Prostate gland (tissue), 2 donors: ENCODE results near the gene GAK. TPM values are rescaled to one million over a fixed set of nuclear protein-coding genes. Genes with fewer than 3 reads are reported as not detected.

ENCODE experiments used
- DNase-seq: peaks from one replicate; pipeline ENCODE4 v3.0.0-alpha.2; 2019; ENCODE audit warnings: low spot score
- H3K27ac ChIP-seq, 2 donors: fragments of 200-600 bp; sonication (generic); 2 replicates each; pipeline ENCODE4 v1.5.1; 2017 to 2019
- H3K27me3 ChIP-seq: fragments of 200-600 bp; sonication (generic); replicated peaks from 2 replicates; pipeline ENCODE4 v1.5.1; 2019; ENCODE audit not compliant: insufficient read depth
- H3K36me3 ChIP-seq, 2 donors: fragments of 200-600 bp; sonication (generic); 1 replicate in 1 of 2; 2 replicates in 1 of 2; pipeline versions ENCODE4 v1.5.1 to v1.8.1; 2017 to 2019
- H3K4me1 ChIP-seq: fragments of 200-600 bp; sonication (generic); replicated peaks from 2 replicates; pipeline ENCODE4 v1.5.1; 2019
- H3K4me3 ChIP-seq, 2 donors: fragments of 200-600 bp; sonication (generic); 2 replicates each; pipeline ENCODE4 v1.5.1; 2017 to 2019
- H3K9me3 ChIP-seq: fragments of 200-600 bp; sonication (generic); 2 replicates; pipeline ENCODE4 v1.5.1; 2017
- CTCF ChIP-seq, 4 experiments: fragments of 200-600 bp in 2 of 4; fragments of 450-650 bp in 2 of 4; sonication (generic) in 2 of 4; IDR thresholded peaks; 1 replicate in 3 of 4; 2 replicates in 1 of 4; pipeline ENCODE4 v1.5.1; 2016 to 2019; ENCODE audit warnings: antibody characterized with exemption in 4 of 4, mild to moderate bottlenecking in 2 of 4, moderate library complexity in 2 of 4
- POLR2A ChIP-seq: fragments of 450-650 bp; IDR thresholded peaks from one replicate; pipeline ENCODE4 v1.6.1; 2016; ENCODE audit warnings: antibody characterized with exemption, mild to moderate bottlenecking
- POLR2AphosphoS5 ChIP-seq: sonication (generic); formaldehyde crosslinking; IDR thresholded peaks from one replicate; pipeline ENCODE4 v1.6.1; 2017; ENCODE audit warnings: antibody characterized with exemption
- WGBS: methylation state at CpG from one replicate; pipeline ENCODE4 v1.1.5; 2018; 5-methylcytosine and 5-hydroxymethylcytosine counted together
- intact Hi-C: fragments of 100-400 bp; cut with DNase I; formaldehyde crosslinking; loops from one replicate; pipeline ENCODE4 v1.14.2; 2022
- total RNA-seq, 2 donors: library from RNA; depleted of rRNA; stranded (reverse); fragments of >200 nt; gene quantifications; one replicate each; pipeline ENCODE4 v1.1.0, GENCODE V29; 2016

GAK gene
- total RNA-seq, 2 donors from 2014 or later, result 158 to 181 TPM

DNA sequence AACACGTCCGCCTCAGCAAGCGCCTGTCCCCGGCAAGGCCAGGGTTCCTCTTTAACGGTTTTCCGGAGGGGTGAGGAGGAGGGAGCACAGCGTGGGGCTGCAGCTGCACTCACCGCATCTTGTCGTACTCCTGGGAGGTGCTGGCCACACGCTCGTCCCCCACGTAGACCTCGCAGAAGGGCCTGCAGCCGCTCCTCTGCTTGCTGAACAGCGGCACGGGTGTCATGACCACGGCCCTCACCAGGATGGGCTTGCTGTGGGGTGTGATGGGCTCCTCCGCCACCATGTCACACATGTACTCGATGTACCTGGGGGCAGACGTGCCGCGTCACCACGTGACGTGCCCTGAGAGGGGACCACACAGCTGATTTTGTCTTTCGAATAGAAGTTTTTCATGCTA, 54.6 kb downstream of the GAK start:
- no peak overlapping the region for H3K27ac ChIP-seq
- H3K4me3 ChIP-seq, result no peak overlapping the region
- H3K9me3 ChIP-seq, result no peaks in the 10 kb centered on the region
- H3K27me3 ChIP-seq, result no peaks in the 10 kb centered on the region
- intact Hi-C loops, result no loop called here
- TF ChIP-seq POLR2A, result no peak
- no peak for TF ChIP-seq POLR2AphosphoS5
- no peak for TF ChIP-seq CTCF (IDR thresholded peaks at IDR 0.05)
- no peaks in the 10 kb centered on the region for H3K4me1 ChIP-seq
- peaks cover 4 to 14% of the 10 kb centered on the region in 2 donors for H3K36me3 ChIP-seq
- 92% methylated on average over 21 of the region's 25 CpGs for WGBS
- DNase-seq, result no peak

- Histone ChIP-seq H3K4me1 (no peaks in the 10 kb centered on the region), H3K36me3 (peaks cover 4 to 9% of the 10 kb centered on the region in 2 donors), H3K27me3 (no peaks in the 10 kb centered on the region), H3K4me3 (no peak overlapping the region), H3K9me3 (no peaks in the 10 kb centered on the region), H3K27ac (no peak overlapping the region)
- intact Hi-C loops, result no loop called here
- no peak for DNase-seq
- 89% methylated on average over 19 of the region's 24 CpGs for WGBS
- TF ChIP-seq POLR2A (no peak), CTCF (IDR thresholded peaks at IDR 0.05) (no peak), POLR2AphosphoS5 (no peak)
Observed at GRCh38 chr4:876780-877179, 55.3 kb downstream of the GAK start.

- Histone ChIP-seq H3K27ac (no peak overlapping the region), H3K4me1 (no peaks in the 10 kb centered on the region), H3K27me3 (no peaks in the 10 kb centered on the region), H3K9me3 (no peaks in the 10 kb centered on the region), H3K36me3 (peaks cover 4% of the 10 kb centered on the region in 2 donors), H3K4me3 (no peak overlapping the region)
- WGBS, result 81% methylated on average over 26 of the region's 26 CpGs
- TF ChIP-seq POLR2AphosphoS5 (no peak), POLR2A (no peak)
- intact Hi-C loops, result no loop called here
- no peak for DNase-seq
Observed at GRCh38 chr4:875818-876423, 56.2 kb downstream of the GAK start.

DNA sequence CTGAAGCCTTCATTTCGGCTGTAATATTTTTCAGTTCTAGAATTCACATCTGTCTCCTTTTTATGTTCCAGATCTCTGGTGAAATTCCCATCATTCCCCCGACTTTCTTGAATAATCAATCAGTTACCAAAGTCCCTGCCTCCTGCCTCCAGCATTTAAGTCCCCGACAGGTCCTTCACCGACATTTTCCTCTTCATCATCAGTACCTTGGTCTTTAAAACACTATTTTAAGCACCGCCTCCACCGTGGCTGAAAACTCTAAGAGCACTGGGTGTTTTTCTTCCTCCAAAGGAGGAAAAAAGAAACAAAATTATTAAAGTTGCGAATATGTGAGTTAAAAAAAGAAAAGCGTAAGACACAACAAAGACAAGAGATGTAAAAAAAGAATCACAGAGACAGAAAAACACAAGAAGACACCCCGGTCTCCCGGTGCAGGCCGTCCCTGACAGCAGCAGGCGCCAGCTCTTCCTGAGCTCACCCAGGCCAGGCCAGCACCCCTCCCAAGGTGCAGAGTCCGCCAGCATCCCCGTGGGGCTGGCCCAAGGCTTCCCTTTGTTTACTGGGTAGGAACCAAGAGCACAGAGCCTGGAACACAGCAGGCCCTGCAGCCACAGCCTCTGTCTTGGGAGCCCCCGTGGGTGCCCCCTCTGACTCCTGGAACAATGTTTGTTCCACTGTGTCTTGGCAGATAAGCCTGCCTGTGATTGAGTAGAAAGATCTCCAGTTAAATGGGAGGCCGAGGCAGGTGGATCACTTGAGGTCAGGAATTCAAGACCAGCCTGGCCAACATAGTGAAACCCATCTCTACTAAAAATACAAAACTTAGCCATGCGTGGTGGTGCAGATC, 56.9 kb downstream of the GAK start:
- no peak overlapping the region for H3K4me3 ChIP-seq
- H3K9me3 ChIP-seq, result no peaks in the 10 kb centered on the region
- no peak overlapping the region for H3K27ac ChIP-seq
- 87% methylated on average over 17 of the region's 17 CpGs for WGBS
- H3K36me3 ChIP-seq, result peaks cover 4 to 7% of the 10 kb centered on the region in 2 donors
- no peak for DNase-seq
- TF ChIP-seq POLR2A (no peak), POLR2AphosphoS5 (no peak), CTCF (IDR thresholded peaks at IDR 0.05) (no peak)
- no peaks in the 10 kb centered on the region for H3K4me1 ChIP-seq
- intact Hi-C loops, result no loop called here
- H3K27me3 ChIP-seq, result no peaks in the 10 kb centered on the region

DNA sequence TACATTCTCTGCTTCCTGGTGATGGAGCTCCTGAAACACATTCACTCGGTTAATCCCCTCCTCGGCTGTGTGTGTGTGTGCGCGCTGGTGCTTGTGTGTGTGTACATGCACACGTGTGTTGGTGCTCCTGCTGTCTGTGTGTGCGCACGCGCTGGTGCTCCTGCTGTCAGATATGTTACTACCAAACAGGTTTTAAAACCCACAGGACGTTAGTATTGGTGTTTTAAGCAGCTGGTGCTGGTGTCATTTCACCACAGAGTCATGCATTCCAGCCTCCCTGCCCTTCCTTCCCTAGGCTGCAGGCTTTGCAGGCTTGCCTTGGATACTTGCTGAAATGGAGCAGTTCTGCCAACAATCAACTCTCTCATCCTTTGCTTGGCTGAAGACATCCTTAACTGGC, 58.1 kb downstream of the GAK start:
- H3K9me3 ChIP-seq, result no peaks in the 10 kb centered on the region
- no peak for TF ChIP-seq CTCF (IDR thresholded peaks at IDR 0.05)
- TF ChIP-seq POLR2AphosphoS5, result no peak
- no peak for TF ChIP-seq POLR2A
- WGBS, result 85% methylated on average over 9 of the region's 9 CpGs
- no peak overlapping the region for H3K27ac ChIP-seq
- no peak for DNase-seq
- intact Hi-C loops, result no loop called here
- peaks cover 4 to 11% of the 10 kb centered on the region in 2 donors for H3K36me3 ChIP-seq
- no peaks in the 10 kb centered on the region for H3K27me3 ChIP-seq
- no peak overlapping the region for H3K4me3 ChIP-seq
- no peaks in the 10 kb centered on the region for H3K4me1 ChIP-seq
